Activated naive CD4-positive, alpha-beta T cell (primary cell): Measurements from ENCODE around the gene ZDHHC22.

Experiments
- DNase-seq, 4 experiments: peaks; one replicate each; lab custom pipeline; 2025; lab: John Stamatoyannopoulos, UW

ZDHHC22 gene

GRCh38 chr14:77103951-77104350, 37.6 kb downstream of the ZDHHC22 start:
- no peak for DNase-seq

GRCh38 chr14:77103475-77103874, 38.1 kb downstream of the ZDHHC22 start:
- no peak for DNase-seq

GRCh38 chr14:77102154-77102553, 39.4 kb downstream of the ZDHHC22 start:
- no peak for DNase-seq

GRCh38 chr14:77100961-77101360, 40.6 kb downstream of the ZDHHC22 start:
- DNase-seq, result no peak

- DNase-seq, result no peak
Observed at GRCh38 chr14:77099425-77100167, 42.0 kb downstream of the ZDHHC22 start.

GRCh38 chr14:77098529-77099353, 42.9 kb downstream of the ZDHHC22 start:
- DNase-seq, result peak in 2 of 4 experiments; percentile 12 to 21

GRCh38 chr14:77097700-77098528, 43.7 kb downstream of the ZDHHC22 start, which contains the start of gene CIPC:
Gene CIPC (plus strand): TSS chr14:77098258. CDS start chr14:77105709, 7,451 bp downstream.
- peak; percentile 95 to 98 (median 96) for DNase-seq

- no peak for DNase-seq
Observed at GRCh38 chr14:77097006-77097699, 44.4 kb downstream of the ZDHHC22 start.

GRCh38 chr14:77094672-77095284, 46.8 kb downstream of the ZDHHC22 start:
- peak; percentile 10 to 67 (median 46) for DNase-seq

- DNase-seq, result no peak
Observed at GRCh38 chr14:77092676-77093075, 48.9 kb downstream of the ZDHHC22 start.

GRCh38 chr14:77091518-77091917, 50.1 kb downstream of the ZDHHC22 start:
- no peak for DNase-seq

- no peak for DNase-seq
Observed at GRCh38 chr14:77088645-77089044, 52.9 kb downstream of the ZDHHC22 start.

- DNase-seq, result no peak
Observed at GRCh38 chr14:77088219-77088618, 53.4 kb downstream of the ZDHHC22 start.

GRCh38 chr14:77087631-77088030, 54.0 kb downstream of the ZDHHC22 start:
- DNase-seq, result no peak

- no peak for DNase-seq
Observed at GRCh38 chr14:77086951-77087350, 54.6 kb downstream of the ZDHHC22 start.

GRCh38 chr14:77086017-77086727, 55.4 kb downstream of the ZDHHC22 start:
- DNase-seq, result no peak

- DNase-seq, result no peak
Observed at GRCh38 chr14:77085538-77085937, 56.1 kb downstream of the ZDHHC22 start.

- DNase-seq, result no peak
Observed at GRCh38 chr14:77084985-77085384, 56.6 kb downstream of the ZDHHC22 start.

- no peak for DNase-seq
Observed at GRCh38 chr14:77083082-77083481, 58.5 kb downstream of the ZDHHC22 start.

GRCh38 chr14:77082356-77082755, 59.2 kb downstream of the ZDHHC22 start:
- DNase-seq, result no peak
